PFSK-1 (cell line): ENCODE measurements around the gene TET2.

Source experiments
- FOXP2 ChIP-seq: optimal IDR thresholded peaks from 2 replicates; pipeline ENCODE3; 2011; ENCODE audit warnings: borderline replicate concordance, control low read depth, inconsistent platforms; ENCODE audit not compliant: insufficient read depth; ENCODE audit errors: extremely low read length, extremely low read depth
- POLR2AphosphoS5 ChIP-seq: IDR thresholded peaks from 2 replicates; pipeline ENCODE4 v1.6.1; 2012; ENCODE audit warnings: low read depth, mild to moderate bottlenecking, control low read depth, low read length, moderate library complexity
- REST ChIP-seq, 2 experiments: IDR thresholded peaks; 2 replicates each; pipeline versions ENCODE4 v1.6.1 to v1.8.0; 2011 to 2012; ENCODE audit warnings: low read depth in 2 of 2, low read length in 2 of 2, control low read depth in 1 of 2, inconsistent platforms in 1 of 2, mild to moderate bottlenecking in 1 of 2, moderate library complexity in 1 of 2; ENCODE audit not compliant: insufficient read depth in 1 of 2
- SIN3A ChIP-seq: IDR thresholded peaks from 2 replicates; pipeline ENCODE4 v1.6.1; 2012; ENCODE audit warnings: mild to moderate bottlenecking, low read length, moderate library complexity, borderline replicate concordance; ENCODE audit not compliant: insufficient read depth
- TAF1 ChIP-seq: IDR thresholded peaks from 2 replicates; pipeline ENCODE4 v1.6.1; 2012; ENCODE audit warnings: low read length, control low read depth, borderline replicate concordance; ENCODE audit not compliant: insufficient read depth

TET2 gene

GRCh38 chr4:105128208-105128607, 18.5 kb upstream of the TET2 start:
- TF ChIP-seq TAF1 (no peak), FOXP2 (no peak), SIN3A (no peak), POLR2AphosphoS5 (no peak)

GRCh38 chr4:105129286-105130040, 17.2 kb upstream of the TET2 start:
- TF ChIP-seq SIN3A (no peak), FOXP2 (no peak), TAF1 (no peak), POLR2AphosphoS5 (no peak), REST (IDR thresholded peaks at IDR 0.05; ENCODE audit: insufficient read depth in 1 of 2, low read depth in 2 of 2, low read length in 2 of 2) (no peak)

DNA sequence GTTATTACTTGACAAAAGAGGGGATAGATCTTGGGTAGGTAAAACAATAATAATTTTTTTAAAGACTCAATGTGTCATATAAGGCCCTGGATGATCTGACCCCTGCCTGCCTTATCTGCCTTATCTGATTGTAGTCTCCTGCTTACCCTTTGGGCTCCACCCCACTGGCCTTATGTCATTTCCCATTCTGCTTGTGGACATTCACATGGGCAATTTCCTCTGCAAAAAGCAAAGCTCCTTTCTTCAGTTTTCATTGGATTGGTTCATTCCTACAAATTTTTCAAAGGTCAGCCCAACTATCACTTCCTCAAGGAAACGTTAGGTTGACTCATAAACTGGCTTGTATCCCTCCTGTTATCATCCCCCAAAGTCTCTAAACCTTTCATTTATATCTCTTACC, 15.7 kb upstream of the TET2 start:
- no peak for TF ChIP-seq TAF1
- TF ChIP-seq POLR2AphosphoS5, result no peak
- TF ChIP-seq FOXP2, result no peak
- TF ChIP-seq SIN3A, result no peak
- TF ChIP-seq REST (IDR thresholded peaks at IDR 0.05; ENCODE audit: insufficient read depth in 1 of 2, low read depth in 2 of 2, low read length in 2 of 2), result no peak

GRCh38 chr4:105133976-105134375, 12.7 kb upstream of the TET2 start:
- TF ChIP-seq FOXP2 (no peak), POLR2AphosphoS5 (no peak), TAF1 (no peak), REST (IDR thresholded peaks at IDR 0.05; ENCODE audit: insufficient read depth in 1 of 2, low read depth in 2 of 2, low read length in 2 of 2) (no peak), SIN3A (no peak)

- no peak for TF ChIP-seq POLR2AphosphoS5
- TF ChIP-seq TAF1, result no peak
- no peak for TF ChIP-seq REST (IDR thresholded peaks at IDR 0.05; ENCODE audit: insufficient read depth in 1 of 2, low read depth in 2 of 2, low read length in 2 of 2)
- TF ChIP-seq SIN3A, result no peak
Measured at GRCh38 chr4:105135785-105136184, 10.9 kb upstream of the TET2 start.
